Endothelial cell of umbilical vein (primary cell): ENCODE results near the gene DPYD.

Source experiments
- CTCF ChIP-seq, 2 donors: IDR thresholded peaks; 1 replicate in 1 of 2; 2 replicates in 1 of 2; pipeline ENCODE4 v1.5.1; 2011; ENCODE audit warnings: low read length in 2 of 2, mild to moderate bottlenecking in 2 of 2, moderate library complexity in 2 of 2, control low read depth in 1 of 2, inconsistent platforms in 1 of 2, low read depth in 1 of 2; ENCODE audit not compliant: insufficient read depth in 1 of 2; ENCODE audit errors: extremely low read depth in 1 of 2
- EZH2 ChIP-seq: IDR thresholded peaks from 2 replicates; pipeline ENCODE4 v1.6.1; 2012; ENCODE audit warnings: borderline replicate concordance, low read depth, mild to moderate bottlenecking, moderate library complexity, low read length, inconsistent platforms; ENCODE audit not compliant: severe bottlenecking
- FOS ChIP-seq: IDR thresholded peaks from 2 replicates; pipeline ENCODE4 v1.6.1; 2011; ENCODE audit warnings: mild to moderate bottlenecking, low read length, moderate library complexity, borderline replicate concordance; ENCODE audit not compliant: insufficient read depth
- POLR2A ChIP-seq: IDR thresholded peaks from 2 replicates; pipeline ENCODE4 v1.6.1; 2012; ENCODE audit warnings: low read depth, mild to moderate bottlenecking, control low read depth, low read length
- POLR2AphosphoS5 ChIP-seq: IDR thresholded peaks from 2 replicates; pipeline ENCODE4 v1.6.1; 2012; ENCODE audit warnings: low read depth, mild to moderate bottlenecking, control low read depth, low read length, moderate library complexity; ENCODE audit not compliant: insufficient read depth
- TF ChIP-seq, protein P1 (sequence below): IDR thresholded peaks from 2 replicates; pipeline ENCODE4 v1.6.1; 2011; ENCODE audit not compliant: insufficient read depth, insufficient read length

- no peak for TF ChIP-seq CTCF (IDR thresholded peaks at IDR 0.05; ENCODE audit: extremely low read depth in 1 of 2, insufficient read depth in 1 of 2, low read depth in 1 of 2, low read length in 2 of 2)
- no peak for TF ChIP-seq POLR2A
- no peak for TF ChIP-seq POLR2AphosphoS5
- TF ChIP-seq, protein P1, sequence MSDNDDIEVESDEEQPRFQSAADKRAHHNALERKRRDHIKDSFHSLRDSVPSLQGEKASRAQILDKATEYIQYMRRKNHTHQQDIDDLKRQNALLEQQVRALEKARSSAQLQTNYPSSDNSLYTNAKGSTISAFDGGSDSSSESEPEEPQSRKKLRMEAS, result no peak
- TF ChIP-seq FOS, result no peak
- TF ChIP-seq EZH2, result no peak
Observed at GRCh38 chr1:97730271-97730670, 190.6 kb downstream of the DPYD start.
